ENCODE results near the gene ZNF232. TPM values are rescaled to one million over a fixed set of nuclear protein-coding genes. Genes with fewer than 3 reads are reported as not detected.
"Not testable (repeated sequence)": the region's sequence is repeated elsewhere in the genome, so short reads cannot be mapped to it uniquely, and the experiment has no call there.

ZNF232 gene
- total RNA-seq, 1 experiment from 2014 or later: 11.1 TPM

DNA sequence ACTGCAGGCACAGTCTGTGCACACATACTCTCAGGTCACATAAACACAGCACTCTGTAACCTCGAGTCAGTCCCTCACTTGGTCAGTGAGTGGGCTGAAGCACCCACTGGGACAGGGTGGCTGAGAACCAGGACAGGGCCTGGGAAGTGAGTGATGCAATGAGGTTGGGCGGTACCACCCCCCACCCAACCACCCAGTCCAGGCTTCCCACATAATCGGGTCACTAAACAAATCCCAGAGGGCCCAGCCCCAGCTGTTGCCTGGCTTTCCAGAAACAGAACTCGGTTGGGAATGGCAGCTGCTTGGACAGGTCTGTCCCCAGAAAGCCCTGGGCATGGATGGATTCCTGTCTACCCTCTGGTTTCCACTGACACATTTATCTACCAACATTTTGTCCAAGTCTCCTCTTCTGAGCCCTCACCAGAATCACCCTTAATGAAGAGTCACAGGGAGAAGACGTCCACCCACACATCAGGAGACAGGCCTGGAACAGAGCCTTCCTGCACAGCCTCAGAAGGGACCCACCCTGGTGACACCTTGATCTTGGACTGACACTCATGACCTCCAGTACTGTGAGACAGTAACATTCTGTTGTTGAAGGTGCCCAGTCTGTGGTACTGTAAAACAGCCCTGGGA lies 12.6 kb upstream of the ZNF232 start:
- H3K9me3 ChIP-seq (ENCODE audit: control insufficient read depth in 1 of 2, insufficient read depth in 1 of 2, low read depth in 1 of 2, low read length in 2 of 2); H3K36me3 ChIP-seq (ENCODE audit: control insufficient read depth in 1 of 2, insufficient read depth in 2 of 2, low read length in 2 of 2); H3K9me2 ChIP-seq (ENCODE audit: insufficient read depth); H3K27me3 ChIP-seq (ENCODE audit: insufficient read depth, low read length); DNase-seq (ENCODE audit: low read depth, low spot score); H3K79me2 ChIP-seq (ENCODE audit: insufficient read depth, low read length); H3K9ac ChIP-seq (ENCODE audit: low read length); intact Hi-C loops (cut with micrococcal nuclease); H4K20me1 ChIP-seq (ENCODE audit: insufficient read depth); ATAC-seq; H2AFZ ChIP-seq (ENCODE audit: low read depth, low read length, poor library complexity, severe bottlenecking); H3K4me1 ChIP-seq (ENCODE audit: control insufficient read depth in 1 of 2, insufficient read depth in 2 of 2, low read length in 2 of 2); H3K4me2 ChIP-seq (ENCODE audit: low read length); BruUV-seq (replicated peaks); H3K4me3 ChIP-seq (replicated peaks in 1 of 2; ENCODE audit: low read depth in 1 of 2, low read length in 2 of 2); H3K27ac ChIP-seq (ENCODE audit: low read depth, low read length); POLR2A ChIA-PET; RAD21 ChIA-PET (ENCODE audit: low non-redundant PET in 1 of 2, low total read pairs in 2 of 2, uncharacterized antibody in 2 of 2, unreplicated experiment in 2 of 2); CTCF ChIA-PET: not testable (repeated sequence)

GRCh38 chr17:5123343-5124124 lies 11.9 kb upstream of the ZNF232 start:
- Histone ChIP-seq H3K4me3 (replicated peaks in 1 of 2; ENCODE audit: low read depth in 1 of 2, low read length in 2 of 2) (no peak overlapping the region), H3K27ac (ENCODE audit: low read depth, low read length) (no peak overlapping the region), H3K9ac (ENCODE audit: low read length) (no peak overlapping the region), H2AFZ (ENCODE audit: low read depth, low read length, poor library complexity, severe bottlenecking) (no peak overlapping the region), H3K4me2 (ENCODE audit: low read length) (no peak overlapping the region), H3K9me3 (ENCODE audit: control insufficient read depth in 1 of 2, insufficient read depth in 1 of 2, low read depth in 1 of 2, low read length in 2 of 2) (no peaks in the 10 kb centered on the region), H3K9me2 (ENCODE audit: insufficient read depth) (no peaks in the 10 kb centered on the region), H4K20me1 (ENCODE audit: insufficient read depth) (no peaks in the 10 kb centered on the region), H3K36me3 (ENCODE audit: control insufficient read depth in 1 of 2, insufficient read depth in 2 of 2, low read length in 2 of 2) (no peaks in the 10 kb centered on the region), H3K4me1 (ENCODE audit: control insufficient read depth in 1 of 2, insufficient read depth in 2 of 2, low read length in 2 of 2) (no peaks in the 10 kb centered on the region), H3K27me3 (ENCODE audit: insufficient read depth, low read length) (0 out of 2 replicates have a peak, but pooled peaks cover 2% of the 10 kb centered on the region), H3K79me2 (ENCODE audit: insufficient read depth, low read length) (no peaks in the 10 kb centered on the region)
- TF ChIP-seq FOSL1 (IDR thresholded peaks at IDR 0.05; ENCODE audit: low read depth) (no peak), ELF1 (IDR thresholded peaks at IDR 0.05; ENCODE audit: borderline replicate concordance, low read depth) (no peak), SRF (IDR thresholded peaks at IDR 0.05; ENCODE audit: low read depth) (no peak), RAD21 (IDR thresholded peaks at IDR 0.05; ENCODE audit: low read depth) (no peak), SIN3A (IDR thresholded peaks at IDR 0.05; ENCODE audit: low read depth) (no peak), REST (IDR thresholded peaks at IDR 0.05; ENCODE audit: low read depth) (no peak), EGR1 (IDR thresholded peaks at IDR 0.05; ENCODE audit: low read depth) (no peak), POLR2AphosphoS5 (IDR thresholded peaks at IDR 0.05; ENCODE audit: low read depth, low read length) (no peak), TCF7L2 (IDR thresholded peaks at IDR 0.05; ENCODE audit: borderline replicate concordance, extremely low read depth, insufficient read depth, insufficient read length) (no peak), CBX3 (IDR thresholded peaks at IDR 0.05; ENCODE audit: low read depth) (no peak), YY1 (IDR thresholded peaks at IDR 0.05; ENCODE audit: extremely low read depth, insufficient replicate concordance, low read depth, low read length) (no peak)
- TF ChIP-seq, protein P1, sequence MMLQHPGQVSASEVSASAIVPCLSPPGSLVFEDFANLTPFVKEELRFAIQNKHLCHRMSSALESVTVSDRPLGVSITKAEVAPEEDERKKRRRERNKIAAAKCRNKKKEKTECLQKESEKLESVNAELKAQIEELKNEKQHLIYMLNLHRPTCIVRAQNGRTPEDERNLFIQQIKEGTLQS (IDR thresholded peaks at IDR 0.05): no peak
- ChIA-PET RAD21 (ENCODE audit: low non-redundant PET in 1 of 2, low total read pairs in 2 of 2, uncharacterized antibody in 2 of 2, unreplicated experiment in 2 of 2) (no interaction called here), POLR2A (no interaction called here), CTCF (no interaction called here)
- BruUV-seq (replicated peaks): no TSS peak
- DNase-seq (ENCODE audit: low read depth, low spot score) (no peak), ATAC-seq (no peak)
- intact Hi-C loops (cut with micrococcal nuclease): no loop called here

All from HCT116 (cell line).